HG03045 (cell line): ENCODE results near the gene HIGD1C.
"Not testable (repeated sequence)": the region's sequence is repeated elsewhere in the genome, so short reads cannot be mapped to it uniquely, and the experiment has no call there.

Source experiments
- ATAC-seq: cut with Tn5 transposase; IDR thresholded peaks from one replicate; pipeline ENCODE4 v1.9.1; 2021; ENCODE audit warnings: mild to moderate bottlenecking, moderate library complexity; ENCODE audit not compliant: unreplicated experiment

The HIGD1C gene

GRCh38 chr12:50952510-50952909 is at the start of gene HIGD1C:
Gene HIGD1C, plus strand, starts transcription at chr12:50952544. Its CDS starts 1,455 bp downstream, at chr12:50953999.
- ATAC-seq = no peak

GRCh38 chr12:50908479-50908878 is 43.9 kb upstream of the HIGD1C start:
- ATAC-seq = not testable (repeated sequence)

DNA sequence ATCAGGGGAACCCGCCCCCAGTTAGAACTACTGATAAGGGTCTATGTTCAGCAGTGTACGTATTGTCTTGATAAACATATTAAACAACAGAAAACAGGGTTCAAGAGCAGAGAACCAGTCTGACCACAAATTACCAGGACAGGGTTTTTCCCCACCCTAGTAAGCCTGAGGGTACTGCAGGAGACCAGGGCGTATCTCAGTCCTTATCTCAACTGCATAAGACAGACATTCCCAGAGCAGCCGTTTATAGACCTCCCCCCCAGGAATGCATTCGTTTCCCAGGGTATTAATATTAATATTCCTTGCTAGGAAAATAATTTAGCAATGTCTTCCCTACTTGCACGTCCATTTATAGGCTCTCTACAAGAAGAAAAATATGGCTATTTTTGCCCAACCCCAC is 40.0 kb upstream of the HIGD1C start:
- not testable (repeated sequence) for ATAC-seq

DNA sequence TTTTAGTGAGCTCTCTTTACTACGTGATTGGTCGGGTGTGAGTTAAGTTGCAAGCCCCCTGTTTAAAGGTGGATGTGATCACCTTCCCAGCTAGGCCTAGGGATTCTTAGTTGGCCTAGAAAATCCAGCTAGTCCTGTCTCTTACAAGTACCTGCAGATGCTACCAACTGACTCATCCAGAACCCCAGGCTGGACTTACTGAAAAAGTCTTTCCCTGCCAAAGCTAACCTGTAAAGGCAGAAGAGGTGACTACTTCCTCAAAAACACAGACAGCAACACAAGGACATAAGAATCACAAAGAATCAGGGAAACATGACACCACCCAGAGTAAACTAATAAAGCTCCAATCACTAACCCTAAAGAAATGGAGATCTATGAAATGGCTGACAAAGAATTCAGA is 39.1 kb upstream of the HIGD1C start:
- no peak for ATAC-seq

GRCh38 chr12:50914872-50915484 is 37.4 kb upstream of the HIGD1C start:
- ATAC-seq = no peak

DNA sequence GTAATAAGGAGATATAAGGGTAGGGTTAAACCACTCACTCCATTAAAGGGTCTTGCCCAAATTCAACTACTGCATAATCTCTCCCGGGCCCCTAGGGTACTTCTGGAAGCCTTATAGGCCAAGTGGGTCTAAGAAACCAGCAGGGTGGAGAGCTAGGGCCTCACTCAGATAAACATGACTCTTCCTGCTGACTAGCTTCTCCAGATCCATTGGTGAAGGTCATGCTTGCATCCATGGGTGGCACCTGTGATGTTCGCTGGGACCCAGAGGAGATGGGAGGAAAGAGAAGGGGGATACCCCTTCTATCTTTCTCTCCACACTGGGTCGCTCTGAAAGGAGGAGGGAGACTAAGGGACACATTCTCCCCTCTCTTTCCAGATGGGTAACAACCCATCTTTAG is 36.1 kb upstream of the HIGD1C start:
- no peak for ATAC-seq

DNA sequence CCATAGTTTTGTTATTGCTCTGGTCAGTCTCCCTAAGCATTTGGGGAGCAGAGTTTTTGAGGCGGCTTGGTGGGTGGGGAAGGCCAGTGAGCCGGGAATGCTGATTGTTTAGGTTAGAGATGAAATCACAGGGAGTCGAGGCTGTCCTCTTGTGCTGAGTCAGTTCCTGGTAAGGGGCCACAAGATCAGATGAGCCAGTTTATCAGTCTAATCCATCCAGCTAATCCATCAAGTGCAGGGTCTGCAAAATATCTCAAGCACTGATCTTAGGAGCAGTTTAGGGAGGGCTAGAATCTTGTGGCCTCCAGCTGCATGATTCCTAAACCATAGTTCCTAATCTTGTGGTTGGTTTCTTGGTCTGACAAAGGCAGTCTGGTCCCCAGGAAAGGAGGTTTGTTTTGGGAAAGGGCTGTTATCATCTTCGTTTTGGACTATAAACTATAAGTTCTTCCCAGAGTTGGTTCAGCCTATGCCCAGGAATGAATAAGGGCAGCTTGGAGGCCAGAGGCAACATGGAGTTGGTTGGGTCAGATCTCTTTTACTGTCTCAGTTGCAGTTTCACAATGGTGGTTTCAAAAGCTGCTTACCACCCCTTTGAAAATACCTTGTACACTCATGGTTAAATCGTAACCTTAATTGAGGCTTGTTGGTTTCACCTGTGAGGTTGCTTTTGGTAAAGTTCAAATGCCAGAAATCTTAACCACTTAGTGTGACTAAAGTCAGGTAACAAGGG is 33.6 kb upstream of the HIGD1C start:
- ATAC-seq = peak; percentile 46

DNA sequence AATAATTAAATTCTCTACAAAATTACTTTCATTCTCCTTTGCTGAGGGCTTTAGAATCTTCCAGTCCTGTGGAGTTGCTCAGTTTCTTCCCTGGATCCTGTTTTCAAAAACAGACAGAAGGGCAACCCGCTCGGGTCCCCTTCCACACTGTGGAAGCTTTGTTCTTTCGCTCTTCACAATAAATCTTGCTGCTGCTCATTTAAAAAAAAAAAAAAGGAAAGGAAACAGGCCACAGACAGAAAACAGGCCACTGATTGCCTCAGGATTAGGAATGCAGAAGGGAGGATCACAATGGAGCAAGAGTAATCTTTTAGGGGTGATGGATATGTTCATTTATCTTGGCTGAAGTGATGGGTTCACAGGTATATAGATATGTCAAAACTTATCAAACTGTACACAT is 29.5 kb upstream of the HIGD1C start:
- ATAC-seq = no peak

DNA sequence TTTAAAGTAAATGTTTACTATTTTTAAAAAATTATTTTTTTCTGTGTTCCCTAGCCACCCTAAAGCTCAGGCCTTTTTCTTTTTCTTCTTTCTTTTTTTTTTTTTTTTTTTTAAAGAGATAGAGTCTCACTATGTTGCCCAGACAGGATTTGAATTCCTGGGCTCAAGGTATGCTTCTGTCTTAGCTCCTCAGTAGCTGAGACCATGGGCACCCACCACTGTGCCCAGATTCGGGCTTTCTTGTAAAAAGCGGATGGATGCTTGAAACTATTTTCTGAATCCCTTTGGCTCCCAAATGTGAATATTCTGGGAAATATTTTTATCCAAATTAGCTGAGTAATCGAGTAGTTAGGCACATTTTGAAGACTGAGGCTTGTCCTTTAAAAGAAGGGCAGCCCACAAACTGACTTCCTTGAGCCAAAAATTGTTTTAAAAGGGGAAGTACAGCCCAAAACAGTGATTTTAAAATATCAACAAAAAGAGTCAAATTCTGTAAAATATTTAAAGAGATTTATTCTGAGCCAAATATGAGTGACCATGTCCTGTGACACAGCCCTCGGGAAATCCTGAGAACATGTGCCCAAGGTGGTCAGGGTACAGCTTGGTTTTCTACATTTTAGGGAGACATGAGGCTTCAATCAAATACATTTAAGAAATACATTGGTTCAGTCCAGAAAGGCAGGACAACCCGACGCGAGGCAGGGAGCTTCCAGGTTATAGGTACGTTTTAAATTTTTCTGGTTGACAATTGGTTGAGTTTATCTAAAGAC is 28.8 kb upstream of the HIGD1C start:
- no peak for ATAC-seq

GRCh38 chr12:50924131-50924438 is 28.3 kb upstream of the HIGD1C start:
- no peak for ATAC-seq

- ATAC-seq = peak; percentile 86
These were observed 27.7 kb upstream of the HIGD1C start for GRCh38 chr12:50924439-50925341.

GRCh38 chr12:50925342-50925651 is 27.0 kb upstream of the HIGD1C start:
- no peak for ATAC-seq

DNA sequence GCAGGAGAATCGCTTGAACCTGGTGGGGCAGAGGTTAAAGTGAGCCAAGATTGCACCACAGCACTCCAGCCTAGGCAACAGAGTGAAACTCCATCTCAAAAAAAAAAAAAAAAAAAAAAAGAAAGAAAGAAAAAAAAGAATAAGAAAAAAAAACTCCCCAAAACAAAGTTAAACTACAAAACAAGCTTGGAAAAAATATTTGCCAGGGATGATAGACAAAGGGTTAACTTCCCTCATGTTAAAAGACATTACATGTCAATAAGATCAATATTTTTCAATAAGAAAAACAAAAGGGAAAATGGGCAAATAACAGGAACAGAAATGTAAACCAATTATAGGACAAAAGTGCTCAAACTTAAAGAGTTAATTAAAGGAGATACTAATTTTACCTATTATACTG is 26.4 kb upstream of the HIGD1C start:
- ATAC-seq = no peak

DNA sequence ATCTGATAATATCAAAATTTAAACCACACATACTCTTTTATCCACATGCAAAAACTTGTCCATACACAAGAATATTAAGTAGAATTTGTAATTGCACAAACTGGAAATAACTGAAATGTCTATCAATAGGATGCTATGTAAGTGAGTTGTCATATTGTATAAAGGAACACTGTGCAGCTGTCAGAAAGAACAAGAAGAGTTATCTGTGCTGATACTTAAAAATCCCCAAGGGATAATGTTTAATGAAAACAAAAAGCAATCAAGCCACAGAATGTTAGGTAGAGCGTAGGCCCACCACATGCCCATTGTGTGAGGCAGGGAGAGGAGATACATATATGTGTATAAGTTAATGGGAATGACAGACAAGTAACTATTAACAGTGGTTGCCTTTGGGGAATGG is 25.9 kb upstream of the HIGD1C start:
- ATAC-seq = no peak

GRCh38 chr12:50926932-50927331 is 25.4 kb upstream of the HIGD1C start:
- not testable (repeated sequence) for ATAC-seq

DNA sequence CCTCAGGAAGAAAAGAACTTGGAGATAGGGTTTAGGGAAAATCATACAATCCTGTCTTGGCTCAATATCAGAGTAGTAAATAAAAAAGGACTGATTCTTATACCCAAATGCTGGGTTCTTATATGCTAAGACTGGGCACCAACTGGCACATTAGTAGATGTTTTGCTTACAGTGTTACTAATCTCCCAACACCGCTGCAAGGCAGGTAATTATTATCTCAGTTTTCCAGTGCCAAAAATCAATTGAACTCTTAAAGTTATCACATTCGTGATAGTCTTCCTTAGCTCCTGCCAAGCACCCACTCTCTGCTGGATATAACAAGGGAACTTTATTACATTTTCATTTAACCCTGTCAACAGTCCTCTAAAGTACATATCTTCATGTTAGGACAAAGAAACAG is 25.0 kb upstream of the HIGD1C start:
- ATAC-seq = no peak

- ATAC-seq = no peak
These were observed 24.5 kb upstream of the HIGD1C start for GRCh38 chr12:50927766-50928224.

DNA sequence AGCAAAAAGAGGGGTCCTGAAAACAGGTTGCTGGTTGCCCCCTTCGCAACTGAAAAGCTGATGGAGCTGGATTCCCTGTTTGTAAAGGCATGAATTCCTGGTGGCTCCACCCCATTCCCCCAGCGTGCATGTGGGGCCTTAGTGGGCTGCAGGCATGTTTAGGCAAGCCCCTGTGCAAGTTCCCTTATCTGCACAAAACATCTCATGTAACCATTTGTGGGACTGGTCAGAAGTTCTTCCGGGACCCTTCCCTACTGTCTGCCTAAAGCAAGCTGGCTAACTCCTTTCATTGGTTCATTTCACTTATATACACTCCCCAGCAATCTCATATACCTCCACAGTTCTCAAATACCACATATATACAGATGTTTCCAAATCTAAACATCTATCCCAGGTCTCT is 24.0 kb upstream of the HIGD1C start:
- no peak for ATAC-seq

DNA sequence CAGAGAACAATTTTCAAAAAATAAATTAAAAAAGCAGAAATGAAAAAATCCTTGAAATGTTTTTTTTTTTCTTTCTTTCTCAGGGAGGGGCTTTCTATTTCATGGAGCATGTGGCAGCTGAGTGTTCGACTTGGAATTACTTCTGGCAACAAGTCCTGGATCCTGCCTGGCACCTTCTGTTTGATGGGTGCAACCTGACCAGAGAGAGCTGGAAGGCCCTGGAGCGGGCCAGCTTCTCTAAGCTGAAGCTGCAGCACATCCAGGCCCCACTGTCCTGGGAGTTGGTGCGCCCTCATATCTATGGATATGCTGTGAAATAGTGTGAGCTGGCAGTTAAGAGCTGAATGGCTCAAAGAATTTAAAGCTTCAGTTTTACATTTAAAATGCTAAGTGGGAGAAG is 22.5 kb upstream of the HIGD1C start:
- no peak for ATAC-seq

DNA sequence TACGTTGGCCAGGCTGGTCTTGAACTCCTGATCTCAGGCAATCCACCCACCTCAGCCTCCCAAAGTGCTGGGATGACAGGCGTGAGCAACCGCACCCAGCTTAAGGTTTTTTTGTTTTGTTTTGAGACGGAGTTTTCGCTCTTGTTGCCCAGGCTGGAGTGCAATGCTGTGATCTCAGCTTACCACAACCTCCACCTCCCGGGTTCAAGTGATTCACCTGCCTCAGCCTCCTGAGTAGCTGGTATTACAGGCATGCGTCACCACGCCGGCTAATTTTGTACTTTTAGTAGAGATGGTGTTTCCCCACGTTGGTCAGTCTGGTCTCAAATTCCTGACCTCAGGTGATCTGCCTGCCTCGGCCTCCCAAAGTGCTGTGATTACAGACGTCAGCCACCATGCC is 21.9 kb upstream of the HIGD1C start:
- ATAC-seq = not testable (repeated sequence)

DNA sequence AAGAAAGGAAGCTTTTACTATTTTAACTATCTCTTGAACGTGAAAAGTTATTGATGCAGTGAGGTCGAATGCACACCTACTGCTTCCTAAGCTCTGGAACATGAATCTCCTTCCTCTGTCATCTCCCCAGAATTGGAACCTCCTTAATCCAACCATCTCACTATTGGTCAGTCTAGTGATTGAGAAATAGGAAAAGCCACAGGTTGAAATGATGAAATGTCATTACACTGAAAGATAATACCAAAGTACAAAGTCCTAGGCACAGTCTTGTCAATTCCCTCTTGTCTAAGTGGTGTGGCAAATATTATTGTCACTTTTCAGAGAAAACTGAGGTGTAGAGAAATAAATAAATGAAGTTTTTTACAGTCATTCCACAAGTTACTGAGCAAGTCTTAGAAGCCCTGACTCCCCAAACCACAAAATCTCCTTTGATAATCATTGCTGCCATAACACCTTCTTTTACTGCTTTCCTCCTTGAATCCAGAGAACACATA is 19.5 kb upstream of the HIGD1C start:
- no peak for ATAC-seq
